Measurements from ENCODE around the gene FADS6.

GRCh38 chr17:74861662-74862107 lies 31.7 kb downstream of the FADS6 start:
- TF ChIP-seq CTCF (IDR thresholded peaks at IDR 0.05) (no peak), POLR2AphosphoS5 (IDR thresholded peaks at IDR 0.05; ENCODE audit: low read depth, low read length) (no peak)

Data from Panc1 (cell line).